DND-41 (cell line): ENCODE results near the gene TSHZ2.

Experiments
- ATAC-seq: fragments of 200-7000 bp; cut with Tn5 transposase; 3 replicates; pipeline ENCODE4 v1.9.1; 2021; ENCODE audit warnings: low read depth; ENCODE audit not compliant: insufficient read depth
- DNase-seq: peaks from one replicate; pipeline ENCODE4 v3.0.0-alpha.2; 2020
- H2AFZ ChIP-seq: 2 replicates; pipeline ENCODE4 v1.6.0; 2012; ENCODE audit warnings: low read depth, low read length
- H3K27ac ChIP-seq: 2 replicates; pipeline ENCODE4 v1.5.1; 2012; ENCODE audit warnings: low read length, inconsistent platforms
- H3K27me3 ChIP-seq: fragments of 200-600 bp; sonication (generic); 2 replicates; pipeline ENCODE4 v1.6.0; 2012; ENCODE audit warnings: low read length, mild to moderate bottlenecking, inconsistent platforms; ENCODE audit not compliant: insufficient read depth, poor library complexity
- H3K36me3 ChIP-seq: 2 replicates; pipeline ENCODE4 v1.5.1; 2012; ENCODE audit warnings: low read length, inconsistent platforms; ENCODE audit not compliant: insufficient read depth
- H3K4me1 ChIP-seq: 2 replicates; pipeline ENCODE4 v1.5.1; 2012; ENCODE audit warnings: mild to moderate bottlenecking, low read length; ENCODE audit not compliant: insufficient read depth
- H3K4me2 ChIP-seq: 2 replicates; pipeline ENCODE4 v1.6.0; 2012; ENCODE audit warnings: mild to moderate bottlenecking, moderate library complexity, low read length, inconsistent platforms; ENCODE audit not compliant: insufficient read depth
- H3K4me3 ChIP-seq, 2 experiments: fragments of 200-600 bp in 1 of 2; shearing (Covaris generic) in 1 of 2; 2 replicates each; pipeline ENCODE4 v1.5.1; 2012 to 2016; ENCODE audit warnings: inconsistent platforms in 2 of 2, low read length in 2 of 2, mild to moderate bottlenecking in 2 of 2, low read depth in 1 of 2, moderate library complexity in 1 of 2
- H3K79me2 ChIP-seq: 2 replicates; pipeline ENCODE4 v1.6.0; 2012; ENCODE audit warnings: low read length, inconsistent platforms; ENCODE audit not compliant: insufficient read depth
- H3K9ac ChIP-seq: 2 replicates; pipeline ENCODE4 v1.6.0; 2012; ENCODE audit warnings: low read depth, mild to moderate bottlenecking, inconsistent platforms, low read length, moderate library complexity
- H3K9me3 ChIP-seq: 2 replicates; pipeline ENCODE4 v1.5.1; 2012; ENCODE audit warnings: low read length, moderate library complexity, mild to moderate bottlenecking, inconsistent platforms; ENCODE audit not compliant: insufficient read depth, severe bottlenecking
- H4K20me1 ChIP-seq: 2 replicates; pipeline ENCODE4 v1.6.0; 2012; ENCODE audit warnings: low read length; ENCODE audit not compliant: insufficient read depth
- CTCF ChIP-seq: IDR thresholded peaks from 2 replicates; pipeline ENCODE4 v1.5.1; 2012; ENCODE audit warnings: borderline replicate concordance, low read length, moderate library complexity, mild to moderate bottlenecking; ENCODE audit not compliant: poor library complexity, severe bottlenecking; ENCODE audit errors: extremely low read depth
- EZH2 ChIP-seq: IDR thresholded peaks from 3 replicates; pipeline ENCODE4 v1.6.1; 2012; ENCODE audit warnings: borderline replicate concordance, low read depth, mild to moderate bottlenecking, moderate library complexity, low read length, inconsistent platforms; ENCODE audit not compliant: severe bottlenecking

TSHZ2 gene

GRCh38 chr20:53480913-53481312 lies 508.8 kb downstream of the TSHZ2 start:
- Histone ChIP-seq H3K27me3 (no peaks in the 10 kb centered on the region), H3K27ac (no peak overlapping the region), H3K4me1 (no peaks in the 10 kb centered on the region), H3K79me2 (no peaks in the 10 kb centered on the region), H3K4me3 (no peak overlapping the region), H4K20me1 (no peaks in the 10 kb centered on the region), H3K36me3 (no peaks in the 10 kb centered on the region), H3K4me2 (no peak overlapping the region), H2AFZ (no peak overlapping the region), H3K9me3 (no peaks in the 10 kb centered on the region), H3K9ac (no peak overlapping the region)
- DNase-seq (no peak), ATAC-seq (no peak)
- TF ChIP-seq EZH2 = no peak
- TF ChIP-seq CTCF = no peak

- Histone ChIP-seq H3K9ac (no peak overlapping the region), H2AFZ (no peak overlapping the region), H4K20me1 (no peaks in the 10 kb centered on the region), H3K27me3 (peaks cover 32% of the 10 kb centered on the region), H3K36me3 (no peaks in the 10 kb centered on the region), H3K9me3 (no peaks in the 10 kb centered on the region), H3K79me2 (no peaks in the 10 kb centered on the region), H3K4me1 (no peaks in the 10 kb centered on the region), H3K27ac (no peak overlapping the region), H3K4me3 (no peak overlapping the region), H3K4me2 (no peak overlapping the region)
- no peak for DNase-seq
- no peak for TF ChIP-seq CTCF
- no peak for TF ChIP-seq EZH2
- no peak for ATAC-seq
These were observed 515.5 kb downstream of the TSHZ2 start for GRCh38 chr20:53487461-53488200.

GRCh38 chr20:53488775-53489272 lies 516.7 kb downstream of the TSHZ2 start:
- Histone ChIP-seq H3K9ac (no peak overlapping the region), H3K4me1 (no peaks in the 10 kb centered on the region), H2AFZ (no peak overlapping the region), H3K4me2 (no peak overlapping the region), H3K9me3 (no peaks in the 10 kb centered on the region), H3K27me3 (peaks cover 35% of the 10 kb centered on the region), H3K27ac (no peak overlapping the region), H4K20me1 (no peaks in the 10 kb centered on the region), H3K4me3 (no peak overlapping the region), H3K79me2 (no peaks in the 10 kb centered on the region), H3K36me3 (no peaks in the 10 kb centered on the region)
- ATAC-seq (no peak), DNase-seq (no peak)
- TF ChIP-seq EZH2 (no peak), CTCF (no peak)

GRCh38 chr20:53489528-53489927 lies 517.4 kb downstream of the TSHZ2 start:
- no peak for ATAC-seq
- Histone ChIP-seq H3K4me3 (no peak overlapping the region), H3K36me3 (no peaks in the 10 kb centered on the region), H2AFZ (no peak overlapping the region), H3K9ac (no peak overlapping the region), H3K27me3 (peaks cover 35% of the 10 kb centered on the region), H3K79me2 (no peaks in the 10 kb centered on the region), H3K4me2 (no peak overlapping the region), H3K9me3 (no peaks in the 10 kb centered on the region), H3K27ac (no peak overlapping the region), H4K20me1 (no peaks in the 10 kb centered on the region), H3K4me1 (no peaks in the 10 kb centered on the region)
- TF ChIP-seq CTCF (no peak), EZH2 (no peak)
- DNase-seq = no peak
